ENCODE data around the gene DNM1L. TPM values are rescaled to one million over a fixed set of nuclear protein-coding genes. Genes with fewer than 3 reads are reported as not detected.

DNM1L gene
- total and polyA plus RNA-seq, 9 of the 15 experiments (the other 6 are each of a cell fraction or from before 2014, with no cell fraction given), result 24.1 to 82.8 (median 61.5) TPM

- peak; percentile 23; the same call in 1 of the 2 replicates for TF ChIP-seq JUND (IDR thresholded peaks at IDR 0.05; ENCODE audit: borderline replicate concordance, low read depth, low read length)
- TF ChIP-seq JUND (tag; IDR thresholded peaks at IDR 0.05; ENCODE audit: borderline replicate concordance, low read depth, low read length), result no peak
- TF ChIP-seq HNRNPUL1 (IDR thresholded peaks at IDR 0.05; ENCODE audit: low read length), result no peak
- TF ChIP-seq MNT (conservative IDR thresholded peaks at IDR 0.05), result peak in 1 of 2 experiments; percentile 69; a peak in 2 of 4 replicates
- peak; percentile 84 for TF ChIP-seq TFAP4 (CRISPR knock-in tag; IDR thresholded peaks at IDR 0.05; ENCODE audit: borderline replicate concordance)
- no peak for TF ChIP-seq CLOCK (CRISPR knock-in tag; IDR thresholded peaks at IDR 0.05; ENCODE audit: borderline replicate concordance)
- TF ChIP-seq SIN3A (IDR thresholded peaks at IDR 0.05; ENCODE audit: borderline replicate concordance in 2 of 2, control insufficient read depth in 1 of 2, low read depth in 2 of 2, low read length in 2 of 2), result peak; percentile 20 to 78; a peak in 1 of 4 replicates
- peak; percentile 56; the same call in 1 of the 2 replicates for TF ChIP-seq BHLHE40 (IDR thresholded peaks at IDR 0.05; ENCODE audit: low read length)
- TF ChIP-seq TAF15 (IDR thresholded peaks at IDR 0.05; ENCODE audit: low read depth, low read length), result no peak
- no peak for TF ChIP-seq ZNF184 (CRISPR knock-in tag; IDR thresholded peaks at IDR 0.05)
- TF ChIP-seq CREB1 (IDR thresholded peaks at IDR 0.05), result no peak; the same call in 1 of the 2 replicates
- TF ChIP-seq CREB1 (CRISPR knock-in tag; IDR thresholded peaks at IDR 0.05), result peak; percentile 55; the same call in 1 of the 2 replicates
- TF ChIP-seq ZBTB11 (CRISPR knock-in tag; IDR thresholded peaks at IDR 0.05), result peak in 1 of 3 experiments; percentile 79; a peak in 3 of 6 replicates
Observed at GRCh38 chr12:32755051-32755653, 76.1 kb downstream of the DNM1L start (continued).
